WTC11 (cell line): ENCODE data around the gene GZMM. TPM values are rescaled to one million over a fixed set of nuclear protein-coding genes. Genes with fewer than 3 reads are reported as not detected.

Source experiments
- ATAC-seq: fragments of 200-7000 bp; cut with Tn5 transposase; 2 replicates; pipeline ENCODE4 v1.10.0; 2021; ENCODE audit warnings: mild to moderate bottlenecking, moderate library complexity
- CTCF ChIA-PET: fragments of 300-600 bp; sonication (Branson Sonifier 250); formaldehyde crosslinking; loops from one replicate; lab custom pipeline; 2021; ENCODE audit warnings: antibody characterized with exemption; lab: Charles Lee
- POLR2A ChIA-PET: fragments of 350-600 bp; sonication (Branson Sonifier 250); formaldehyde crosslinking; loops from one replicate; lab custom pipeline; 2021; ENCODE audit warnings: antibody characterized with exemption; lab: Charles Lee
- DNase-seq: peaks from one replicate; pipeline ENCODE4 v3.0.0; 2021; ENCODE audit warnings: low spot score
- H3K27ac Mint-ChIP-seq: 2 replicates; pipeline ENCODE4 v1.8.0; 2021; ENCODE audit warnings: mixed read lengths
- H3K27me3 Mint-ChIP-seq: 2 replicates; pipeline ENCODE4 v1.8.0; 2021; ENCODE audit warnings: low read depth, mild to moderate bottlenecking, moderate library complexity, mixed read lengths
- H3K36me3 Mint-ChIP-seq: 2 replicates; pipeline ENCODE4 v1.8.0; 2021; ENCODE audit warnings: mixed read lengths
- H3K4me1 Mint-ChIP-seq: 2 replicates; pipeline ENCODE4 v1.8.0; 2022; ENCODE audit warnings: mixed read lengths
- H3K4me3 Mint-ChIP-seq: 2 replicates; pipeline ENCODE4 v1.8.0; 2021; ENCODE audit warnings: mild to moderate bottlenecking, moderate library complexity, mixed read lengths
- H3K9me3 Mint-ChIP-seq: 2 replicates; pipeline ENCODE4 v1.8.0; 2021; ENCODE audit warnings: mixed read lengths
- CBFB ChIP-seq: sonication (generic); formaldehyde crosslinking; IDR thresholded peaks from 2 replicates; pipeline ENCODE4 v1.8.1; 2022; ENCODE audit warnings: mild to moderate bottlenecking, low read depth, missing genetic modification reagents
- EMX1 ChIP-seq: fragments of 250-450 bp; sonication (Bioruptor Pico); IDR thresholded peaks from 2 replicates; pipeline ENCODE4 v1.8.0; 2021; ENCODE audit warnings: mild to moderate bottlenecking
- FOXJ3 ChIP-seq: sonication (generic); formaldehyde crosslinking; IDR thresholded peaks from 2 replicates; pipeline ENCODE4 v1.9.0; 2021; ENCODE audit warnings: missing genetic modification reagents, mild to moderate bottlenecking, borderline replicate concordance
- GRHL2 ChIP-seq: fragments of 250-450 bp; sonication (Bioruptor Pico); IDR thresholded peaks from 2 replicates; pipeline ENCODE4 v1.8.0; 2022; ENCODE audit warnings: mild to moderate bottlenecking, moderate library complexity; ENCODE audit not compliant: insufficient replicate concordance, severe bottlenecking
- HMGA2 ChIP-seq: fragments of 250-450 bp; sonication (Bioruptor Pico); IDR thresholded peaks from 2 replicates; pipeline ENCODE4 v1.4.0; 2021; ENCODE audit warnings: mild to moderate bottlenecking, moderate library complexity
- KAT7 ChIP-seq: sonication (generic); formaldehyde crosslinking; IDR thresholded peaks from 2 replicates; pipeline ENCODE4 v1.8.1; 2023; ENCODE audit warnings: missing genetic modification reagents, mild to moderate bottlenecking, borderline replicate concordance
- MXD4 ChIP-seq: fragments of 250-450 bp; sonication (Bioruptor Pico); IDR thresholded peaks from 2 replicates; pipeline ENCODE4 v1.8.0; 2021; ENCODE audit warnings: mild to moderate bottlenecking, moderate library complexity, borderline replicate concordance
- SMAD3 ChIP-seq: sonication (generic); formaldehyde crosslinking; IDR thresholded peaks from 2 replicates; pipeline ENCODE4 v1.8.0; 2022; ENCODE audit warnings: missing genetic modification reagents, mild to moderate bottlenecking, borderline replicate concordance
- TEAD4 ChIP-seq: sonication (generic); formaldehyde crosslinking; IDR thresholded peaks from 2 replicates; pipeline ENCODE4 v1.8.0; 2022; ENCODE audit warnings: mild to moderate bottlenecking, missing genetic modification reagents
- ZNF232 ChIP-seq: sonication (generic); formaldehyde crosslinking; IDR thresholded peaks from 2 replicates; pipeline ENCODE4 v1.8.0; 2022; ENCODE audit warnings: mild to moderate bottlenecking, missing genetic modification reagents
- ZNF263 ChIP-seq: sonication (generic); formaldehyde crosslinking; IDR thresholded peaks from 2 replicates; pipeline ENCODE4 v1.8.1; 2022; ENCODE audit warnings: low read depth, mild to moderate bottlenecking, moderate library complexity, missing genetic modification reagents
- ZNF671 ChIP-seq: fragments of 250-450 bp; sonication (Bioruptor Pico); IDR thresholded peaks from 2 replicates; pipeline ENCODE4 v1.8.0; 2021; ENCODE audit warnings: mild to moderate bottlenecking
- total RNA-seq: library from RNA; stranded (reverse); gene quantifications from 3 replicates; pipeline ENCODE4 v1.2.3, GENCODE V29; 2021
- TF ChIP-seq, protein P1 (sequence below): sonication (generic); formaldehyde crosslinking; IDR thresholded peaks from 2 replicates; pipeline ENCODE4 v1.8.1; 2023; ENCODE audit warnings: mild to moderate bottlenecking, moderate library complexity, missing genetic modification reagents
- TF ChIP-seq, protein P2 (sequence below): sonication (generic); formaldehyde crosslinking; IDR thresholded peaks from 2 replicates; pipeline ENCODE4 v1.8.0; 2022; ENCODE audit warnings: missing genetic modification reagents
- TF ChIP-seq, protein P3 (sequence below): sonication (generic); formaldehyde crosslinking; IDR thresholded peaks from 2 replicates; pipeline ENCODE4 v1.8.0; 2023; ENCODE audit warnings: missing genetic modification reagents, mild to moderate bottlenecking, borderline replicate concordance
- TF ChIP-seq, protein P4 (sequence below): fragments of 250-450 bp; sonication (Bioruptor Pico); IDR thresholded peaks from 2 replicates; pipeline ENCODE4 v2.1.2; 2022; ENCODE audit warnings: mild to moderate bottlenecking, moderate library complexity
- TF ChIP-seq, protein P5 (sequence below): sonication (generic); formaldehyde crosslinking; IDR thresholded peaks from 2 replicates; pipeline ENCODE4 v1.8.1; 2023; ENCODE audit warnings: mild to moderate bottlenecking, missing genetic modification reagents
- TF ChIP-seq, protein P6 (sequence below): fragments of 250-450 bp; sonication (Bioruptor Pico); IDR thresholded peaks from 2 replicates; pipeline ENCODE4 v1.9.0; 2021; ENCODE audit warnings: mild to moderate bottlenecking
- TF ChIP-seq, protein P7 (sequence below): sonication (generic); formaldehyde crosslinking; IDR thresholded peaks from 2 replicates; pipeline ENCODE4 v1.8.0; 2022; ENCODE audit warnings: mild to moderate bottlenecking, missing genetic modification reagents

Gene GZMM
- total RNA-seq, 1 experiment from 2014 or later, result 0.68 TPM

DNA sequence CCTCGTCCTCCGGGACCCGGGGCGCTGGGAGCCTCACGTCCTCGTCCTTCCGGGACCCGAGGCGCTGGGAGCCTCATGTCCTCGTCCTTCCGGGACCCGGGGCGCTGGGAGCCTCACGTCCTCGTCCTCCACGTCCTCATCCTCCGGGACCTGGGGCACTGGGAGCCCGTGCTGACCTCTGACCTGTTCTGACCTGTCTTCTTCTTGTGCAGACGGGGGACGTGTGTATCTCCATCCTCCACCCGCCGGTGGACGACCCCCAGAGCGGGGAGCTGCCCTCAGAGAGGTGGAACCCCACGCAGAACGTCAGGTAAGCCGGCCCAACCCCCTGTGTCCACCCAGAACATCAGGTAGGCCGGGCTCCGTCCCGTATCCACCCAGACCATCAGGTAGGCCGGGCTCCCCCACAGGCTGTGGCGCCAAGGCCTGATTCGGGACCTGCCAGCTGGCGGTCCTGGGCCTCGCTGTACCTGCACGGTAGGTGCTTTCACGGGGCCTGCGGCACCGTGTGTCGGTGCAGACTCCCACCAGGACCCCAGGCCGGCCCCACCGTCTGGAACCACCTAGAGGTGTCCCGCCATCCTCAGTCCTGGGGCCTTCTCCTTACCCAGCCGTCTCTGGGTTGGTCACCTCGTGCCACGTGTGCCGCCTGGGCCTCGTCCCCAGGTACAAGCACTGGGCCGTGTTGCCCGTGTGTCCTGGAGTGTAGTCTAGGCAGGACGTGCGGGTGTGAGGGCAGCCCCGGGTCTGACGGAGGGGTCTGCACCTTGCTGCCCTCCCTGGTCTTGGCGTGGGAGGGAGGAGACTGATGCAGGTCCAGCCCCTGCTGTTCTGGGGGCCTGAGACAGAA, 7.6 kb upstream of the GZMM start:
- ATAC-seq (no peak), DNase-seq (no peak)
- ChIA-PET POLR2A (no interaction called here), CTCF (no interaction called here)
- Mint-ChIP-seq H3K36me3 (peaks cover 11% of the 10 kb centered on the region), H3K4me1 (peaks cover 8% of the 10 kb centered on the region), H3K9me3 (no peaks in the 10 kb centered on the region), H3K27ac (no peak overlapping the region), H3K27me3 (no peaks in the 10 kb centered on the region), H3K4me3 (no peak overlapping the region)
- TF ChIP-seq, protein P1, sequence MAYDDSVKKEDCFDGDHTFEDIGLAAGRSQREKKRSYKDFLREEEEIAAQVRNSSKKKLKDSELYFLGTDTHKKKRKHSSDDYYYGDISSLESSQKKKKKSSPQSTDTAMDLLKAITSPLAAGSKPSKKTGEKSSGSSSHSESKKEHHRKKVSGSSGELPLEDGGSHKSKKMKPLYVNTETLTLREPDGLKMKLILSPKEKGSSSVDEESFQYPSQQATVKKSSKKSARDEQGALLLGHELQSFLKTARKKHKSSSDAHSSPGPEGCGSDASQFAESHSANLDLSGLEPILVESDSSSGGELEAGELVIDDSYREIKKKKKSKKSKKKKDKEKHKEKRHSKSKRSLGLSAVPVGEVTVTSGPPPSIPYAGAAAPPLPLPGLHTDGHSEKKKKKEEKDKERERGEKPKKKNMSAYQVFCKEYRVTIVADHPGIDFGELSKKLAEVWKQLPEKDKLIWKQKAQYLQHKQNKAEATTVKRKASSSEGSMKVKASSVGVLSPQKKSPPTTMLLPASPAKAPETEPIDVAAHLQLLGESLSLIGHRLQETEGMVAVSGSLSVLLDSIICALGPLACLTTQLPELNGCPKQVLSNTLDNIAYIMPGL (CRISPR knock-in tag), result no peak
- no peak for TF ChIP-seq SMAD3
- no peak for TF ChIP-seq EMX1 (CRISPR knock-in tag)
- TF ChIP-seq ZNF671 (CRISPR knock-in tag), result no peak
- TF ChIP-seq FOXJ3, result no peak
- TF ChIP-seq, protein P2, sequence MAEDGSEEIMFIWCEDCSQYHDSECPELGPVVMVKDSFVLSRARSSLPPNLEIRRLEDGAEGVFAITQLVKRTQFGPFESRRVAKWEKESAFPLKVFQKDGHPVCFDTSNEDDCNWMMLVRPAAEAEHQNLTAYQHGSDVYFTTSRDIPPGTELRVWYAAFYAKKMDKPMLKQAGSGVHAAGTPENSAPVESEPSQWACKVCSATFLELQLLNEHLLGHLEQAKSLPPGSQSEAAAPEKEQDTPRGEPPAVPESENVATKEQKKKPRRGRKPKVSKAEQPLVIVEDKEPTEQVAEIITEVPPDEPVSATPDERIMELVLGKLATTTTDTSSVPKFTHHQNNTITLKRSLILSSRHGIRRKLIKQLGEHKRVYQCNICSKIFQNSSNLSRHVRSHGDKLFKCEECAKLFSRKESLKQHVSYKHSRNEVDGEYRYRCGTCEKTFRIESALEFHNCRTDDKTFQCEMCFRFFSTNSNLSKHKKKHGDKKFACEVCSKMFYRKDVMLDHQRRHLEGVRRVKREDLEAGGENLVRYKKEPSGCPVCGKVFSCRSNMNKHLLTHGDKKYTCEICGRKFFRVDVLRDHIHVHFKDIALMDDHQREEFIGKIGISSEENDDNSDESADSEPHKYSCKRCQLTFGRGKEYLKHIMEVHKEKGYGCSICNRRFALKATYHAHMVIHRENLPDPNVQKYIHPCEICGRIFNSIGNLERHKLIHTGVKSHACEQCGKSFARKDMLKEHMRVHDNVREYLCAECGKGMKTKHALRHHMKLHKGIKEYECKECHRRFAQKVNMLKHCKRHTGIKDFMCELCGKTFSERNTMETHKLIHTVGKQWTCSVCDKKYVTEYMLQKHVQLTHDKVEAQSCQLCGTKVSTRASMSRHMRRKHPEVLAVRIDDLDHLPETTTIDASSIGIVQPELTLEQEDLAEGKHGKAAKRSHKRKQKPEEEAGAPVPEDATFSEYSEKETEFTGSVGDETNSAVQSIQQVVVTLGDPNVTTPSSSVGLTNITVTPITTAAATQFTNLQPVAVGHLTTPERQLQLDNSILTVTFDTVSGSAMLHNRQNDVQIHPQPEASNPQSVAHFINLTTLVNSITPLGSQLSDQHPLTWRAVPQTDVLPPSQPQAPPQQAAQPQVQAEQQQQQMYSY (CRISPR knock-in tag), result no peak
- TF ChIP-seq CBFB, result no peak
- TF ChIP-seq ZNF232 (CRISPR knock-in tag), result no peak
- no peak for TF ChIP-seq GRHL2 (CRISPR knock-in tag)
- TF ChIP-seq HMGA2 (CRISPR knock-in tag), result no peak
- TF ChIP-seq TEAD4, result no peak
- TF ChIP-seq, protein P3, sequence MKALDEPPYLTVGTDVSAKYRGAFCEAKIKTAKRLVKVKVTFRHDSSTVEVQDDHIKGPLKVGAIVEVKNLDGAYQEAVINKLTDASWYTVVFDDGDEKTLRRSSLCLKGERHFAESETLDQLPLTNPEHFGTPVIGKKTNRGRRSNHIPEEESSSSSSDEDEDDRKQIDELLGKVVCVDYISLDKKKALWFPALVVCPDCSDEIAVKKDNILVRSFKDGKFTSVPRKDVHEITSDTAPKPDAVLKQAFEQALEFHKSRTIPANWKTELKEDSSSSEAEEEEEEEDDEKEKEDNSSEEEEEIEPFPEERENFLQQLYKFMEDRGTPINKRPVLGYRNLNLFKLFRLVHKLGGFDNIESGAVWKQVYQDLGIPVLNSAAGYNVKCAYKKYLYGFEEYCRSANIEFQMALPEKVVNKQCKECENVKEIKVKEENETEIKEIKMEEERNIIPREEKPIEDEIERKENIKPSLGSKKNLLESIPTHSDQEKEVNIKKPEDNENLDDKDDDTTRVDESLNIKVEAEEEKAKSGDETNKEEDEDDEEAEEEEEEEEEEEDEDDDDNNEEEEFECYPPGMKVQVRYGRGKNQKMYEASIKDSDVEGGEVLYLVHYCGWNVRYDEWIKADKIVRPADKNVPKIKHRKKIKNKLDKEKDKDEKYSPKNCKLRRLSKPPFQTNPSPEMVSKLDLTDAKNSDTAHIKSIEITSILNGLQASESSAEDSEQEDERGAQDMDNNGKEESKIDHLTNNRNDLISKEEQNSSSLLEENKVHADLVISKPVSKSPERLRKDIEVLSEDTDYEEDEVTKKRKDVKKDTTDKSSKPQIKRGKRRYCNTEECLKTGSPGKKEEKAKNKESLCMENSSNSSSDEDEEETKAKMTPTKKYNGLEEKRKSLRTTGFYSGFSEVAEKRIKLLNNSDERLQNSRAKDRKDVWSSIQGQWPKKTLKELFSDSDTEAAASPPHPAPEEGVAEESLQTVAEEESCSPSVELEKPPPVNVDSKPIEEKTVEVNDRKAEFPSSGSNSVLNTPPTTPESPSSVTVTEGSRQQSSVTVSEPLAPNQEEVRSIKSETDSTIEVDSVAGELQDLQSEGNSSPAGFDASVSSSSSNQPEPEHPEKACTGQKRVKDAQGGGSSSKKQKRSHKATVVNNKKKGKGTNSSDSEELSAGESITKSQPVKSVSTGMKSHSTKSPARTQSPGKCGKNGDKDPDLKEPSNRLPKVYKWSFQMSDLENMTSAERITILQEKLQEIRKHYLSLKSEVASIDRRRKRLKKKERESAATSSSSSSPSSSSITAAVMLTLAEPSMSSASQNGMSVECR (CRISPR knock-in tag), result no peak
- TF ChIP-seq MXD4 (CRISPR knock-in tag), result no peak
- no peak for TF ChIP-seq KAT7 (CRISPR knock-in tag)
- TF ChIP-seq, protein P4, sequence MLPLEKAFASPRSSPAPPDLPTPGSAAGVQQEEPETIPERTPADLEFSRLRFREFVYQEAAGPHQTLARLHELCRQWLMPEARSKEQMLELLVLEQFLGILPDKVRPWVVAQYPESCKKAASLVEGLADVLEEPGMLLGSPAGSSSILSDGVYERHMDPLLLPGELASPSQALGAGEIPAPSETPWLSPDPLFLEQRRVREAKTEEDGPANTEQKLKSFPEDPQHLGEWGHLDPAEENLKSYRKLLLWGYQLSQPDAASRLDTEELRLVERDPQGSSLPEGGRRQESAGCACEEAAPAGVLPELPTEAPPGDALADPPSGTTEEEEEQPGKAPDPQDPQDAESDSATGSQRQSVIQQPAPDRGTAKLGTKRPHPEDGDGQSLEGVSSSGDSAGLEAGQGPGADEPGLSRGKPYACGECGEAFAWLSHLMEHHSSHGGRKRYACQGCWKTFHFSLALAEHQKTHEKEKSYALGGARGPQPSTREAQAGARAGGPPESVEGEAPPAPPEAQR (CRISPR knock-in tag), result no peak
- TF ChIP-seq, protein P5, sequence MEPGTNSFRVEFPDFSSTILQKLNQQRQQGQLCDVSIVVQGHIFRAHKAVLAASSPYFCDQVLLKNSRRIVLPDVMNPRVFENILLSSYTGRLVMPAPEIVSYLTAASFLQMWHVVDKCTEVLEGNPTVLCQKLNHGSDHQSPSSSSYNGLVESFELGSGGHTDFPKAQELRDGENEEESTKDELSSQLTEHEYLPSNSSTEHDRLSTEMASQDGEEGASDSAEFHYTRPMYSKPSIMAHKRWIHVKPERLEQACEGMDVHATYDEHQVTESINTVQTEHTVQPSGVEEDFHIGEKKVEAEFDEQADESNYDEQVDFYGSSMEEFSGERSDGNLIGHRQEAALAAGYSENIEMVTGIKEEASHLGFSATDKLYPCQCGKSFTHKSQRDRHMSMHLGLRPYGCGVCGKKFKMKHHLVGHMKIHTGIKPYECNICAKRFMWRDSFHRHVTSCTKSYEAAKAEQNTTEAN (CRISPR knock-in tag), result no peak
- TF ChIP-seq, protein P6, sequence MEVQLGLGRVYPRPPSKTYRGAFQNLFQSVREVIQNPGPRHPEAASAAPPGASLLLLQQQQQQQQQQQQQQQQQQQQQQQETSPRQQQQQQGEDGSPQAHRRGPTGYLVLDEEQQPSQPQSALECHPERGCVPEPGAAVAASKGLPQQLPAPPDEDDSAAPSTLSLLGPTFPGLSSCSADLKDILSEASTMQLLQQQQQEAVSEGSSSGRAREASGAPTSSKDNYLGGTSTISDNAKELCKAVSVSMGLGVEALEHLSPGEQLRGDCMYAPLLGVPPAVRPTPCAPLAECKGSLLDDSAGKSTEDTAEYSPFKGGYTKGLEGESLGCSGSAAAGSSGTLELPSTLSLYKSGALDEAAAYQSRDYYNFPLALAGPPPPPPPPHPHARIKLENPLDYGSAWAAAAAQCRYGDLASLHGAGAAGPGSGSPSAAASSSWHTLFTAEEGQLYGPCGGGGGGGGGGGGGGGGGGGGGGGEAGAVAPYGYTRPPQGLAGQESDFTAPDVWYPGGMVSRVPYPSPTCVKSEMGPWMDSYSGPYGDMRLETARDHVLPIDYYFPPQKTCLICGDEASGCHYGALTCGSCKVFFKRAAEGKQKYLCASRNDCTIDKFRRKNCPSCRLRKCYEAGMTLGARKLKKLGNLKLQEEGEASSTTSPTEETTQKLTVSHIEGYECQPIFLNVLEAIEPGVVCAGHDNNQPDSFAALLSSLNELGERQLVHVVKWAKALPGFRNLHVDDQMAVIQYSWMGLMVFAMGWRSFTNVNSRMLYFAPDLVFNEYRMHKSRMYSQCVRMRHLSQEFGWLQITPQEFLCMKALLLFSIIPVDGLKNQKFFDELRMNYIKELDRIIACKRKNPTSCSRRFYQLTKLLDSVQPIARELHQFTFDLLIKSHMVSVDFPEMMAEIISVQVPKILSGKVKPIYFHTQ, result no peak
- TF ChIP-seq, protein P7, sequence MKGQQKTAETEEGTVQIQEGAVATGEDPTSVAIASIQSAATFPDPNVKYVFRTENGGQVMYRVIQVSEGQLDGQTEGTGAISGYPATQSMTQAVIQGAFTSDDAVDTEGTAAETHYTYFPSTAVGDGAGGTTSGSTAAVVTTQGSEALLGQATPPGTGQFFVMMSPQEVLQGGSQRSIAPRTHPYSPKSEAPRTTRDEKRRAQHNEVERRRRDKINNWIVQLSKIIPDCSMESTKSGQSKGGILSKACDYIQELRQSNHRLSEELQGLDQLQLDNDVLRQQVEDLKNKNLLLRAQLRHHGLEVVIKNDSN, result no peak
- TF ChIP-seq ZNF263, result no peak
